Panc1 (cell line): ENCODE measurements around the gene HNRNPA1. TPM values are rescaled to one million over a fixed set of nuclear protein-coding genes. Genes with fewer than 3 reads are reported as not detected.
"Not testable (repeated sequence)": the region's sequence is repeated elsewhere in the genome, so short reads cannot be mapped to it uniquely, and the experiment has no call there.

Experiments used
- ATAC-seq: fragments of 200-7000 bp; cut with Tn5 transposase; 2 replicates; pipeline ENCODE4 v1.9.1; 2020; ENCODE audit warnings: mild to moderate bottlenecking, moderate library complexity
- Bru-seq: library from RNA; stranded (reverse); fragments of 400-500 nt; gene quantifications from one replicate; lab custom pipeline; 2021; lab: Mats Ljungman, UMichigan
- BruChase-seq, 2 experiments: library from RNA; stranded (reverse); fragments of 400-500 nt; gene quantifications; one replicate each; lab custom pipeline; 2021; lab: Mats Ljungman, UMichigan
- BruUV-seq: library from RNA; stranded (reverse); fragments of 400-500 nt; replicated peaks from 2 replicates; lab custom pipeline; 2021; lab: Mats Ljungman, UMichigan
- CTCF ChIA-PET: fragments of 300-600 bp; sonication (Branson Sonifier 250); formaldehyde crosslinking; loops from one replicate; lab custom pipeline; 2022; ENCODE audit warnings: antibody characterized with exemption; lab: Charles Lee
- POLR2A ChIA-PET: fragments of 300-600 bp; sonication (Branson Sonifier 250); formaldehyde crosslinking; loops from one replicate; lab custom pipeline; 2022; ENCODE audit warnings: antibody characterized with exemption; lab: Charles Lee
- DNase-seq: peaks from one replicate; pipeline ENCODE4 v3.0.0-alpha.2; 2010; ENCODE audit warnings: low read depth, low spot score
- H3K27ac ChIP-seq: 2 replicates; pipeline ENCODE4 v1.5.1; 2011; ENCODE audit warnings: mild to moderate bottlenecking, low read length, inconsistent platforms
- H3K27me3 ChIP-seq: fragments of 200-500 bp; sonication (Bioruptor generic); 2 replicates; pipeline ENCODE4 v1.6.0; 2014; ENCODE audit warnings: low read length, inconsistent platforms; ENCODE audit not compliant: control insufficient read depth, insufficient read depth
- H3K36me3 ChIP-seq: fragments of 200-500 bp; sonication (Bioruptor generic); 2 replicates; pipeline ENCODE4 v1.5.1; 2014; ENCODE audit warnings: inconsistent platforms, mild to moderate bottlenecking, low read length, moderate library complexity; ENCODE audit not compliant: control insufficient read depth, insufficient read depth
- H3K4me1 ChIP-seq: 2 replicates; pipeline ENCODE4 v1.5.1; 2011; ENCODE audit warnings: inconsistent platforms, mild to moderate bottlenecking, low read length, moderate library complexity; ENCODE audit not compliant: control insufficient read depth, insufficient read depth
- H3K4me3 ChIP-seq, 2 experiments: 2 replicates each; pipeline ENCODE4 v1.5.1; 2011 to 2012; ENCODE audit warnings: low read depth in 2 of 2, low read length in 2 of 2, mild to moderate bottlenecking in 2 of 2, inconsistent platforms in 1 of 2, moderate library complexity in 1 of 2
- H3K9me3 ChIP-seq: fragments of 200-500 bp; sonication (Bioruptor generic); 2 replicates; pipeline ENCODE4 v1.5.1; 2014; ENCODE audit warnings: low read depth, mild to moderate bottlenecking, inconsistent platforms, low read length, moderate library complexity; ENCODE audit not compliant: control insufficient read depth, insufficient read depth
- POLR2AphosphoS5 ChIP-seq: IDR thresholded peaks from 2 replicates; pipeline ENCODE4 v1.6.1; 2012; ENCODE audit warnings: mild to moderate bottlenecking, low read depth, low read length, moderate library complexity
- SIN3A ChIP-seq: IDR thresholded peaks from 2 replicates; pipeline ENCODE4 v1.6.1; 2012; ENCODE audit warnings: low read depth, mild to moderate bottlenecking, low read length, moderate library complexity, borderline replicate concordance; ENCODE audit not compliant: insufficient read depth
- TCF7L2 ChIP-seq: IDR thresholded peaks from 2 replicates; pipeline ENCODE4 v1.6.1; 2011; ENCODE audit warnings: mild to moderate bottlenecking, low read depth, low read length, inconsistent platforms
- in situ Hi-C: cut with HindIII; loops from 2 replicates; pipeline ENCODE4 v1.10.0; 2016; ENCODE audit warnings: low sequenced_read_pairs, low pct_unique_long_range_greater_than_20kb
- intact Hi-C: fragments of 100-400 bp; cut with micrococcal nuclease; formaldehyde crosslinking; loops from one replicate; pipeline ENCODE4 v1.10.0; 2022; ENCODE audit not compliant: unreplicated experiment
- long read RNA-seq: library from polyadenylated mRNA; unstranded; transcript quantifications from one replicate; pipeline ENCODE4 v2.0.0, GENCODE V29; 2021; ENCODE audit not compliant: unreplicated experiment
- polyA plus RNA-seq: library from polyadenylated mRNA; unstranded; fragments of >200 nt; gene quantifications from one replicate; pipeline ENCODE4 v1.2.1, GENCODE V29; 2012; ENCODE audit warnings: missing spikeins; ENCODE audit not compliant: insufficient read length
- total RNA-seq: library from RNA; stranded (reverse); gene quantifications from one replicate; pipeline ENCODE4 v1.2.1, GENCODE V29; 2021; ENCODE audit not compliant: unreplicated experiment
- TF ChIP-seq, protein P1 (sequence below): fragments of 450-650 bp; IDR thresholded peaks from 2 replicates; pipeline ENCODE4 v1.5.1; 2017; ENCODE audit warnings: mild to moderate bottlenecking
- TF ChIP-seq, protein P2 (sequence below), 2 experiments: IDR thresholded peaks; 2 replicates each; pipeline ENCODE4 v1.6.1; 2011 to 2012; ENCODE audit warnings: low read depth in 2 of 2, control low read depth in 1 of 2, low read length in 1 of 2, mild to moderate bottlenecking in 1 of 2, moderate library complexity in 1 of 2; ENCODE audit not compliant: insufficient read depth in 1 of 2

The HNRNPA1 gene
- total RNA-seq (689 TPM), Bru-seq, nascent RNA (percentile 100 among the genes with signal in this experiment), BruChase-seq, experiment 1, labeled RNA remaining after a 2-hour chase (percentile 100 among the genes with signal in this experiment), BruChase-seq, experiment 2, labeled RNA remaining after a 6-hour chase (percentile 100 among the genes with signal in this experiment)
- 452 TPM for polyA plus RNA-seq
- long read RNA-seq, full-length matches to known transcripts, result 616 of 676 reads
- long read RNA-seq, partial matches to known transcripts, result 27 of 676 reads
- long read RNA-seq, other reads (novel, unspliced or antisense), result 33 of 676 reads

DNA sequence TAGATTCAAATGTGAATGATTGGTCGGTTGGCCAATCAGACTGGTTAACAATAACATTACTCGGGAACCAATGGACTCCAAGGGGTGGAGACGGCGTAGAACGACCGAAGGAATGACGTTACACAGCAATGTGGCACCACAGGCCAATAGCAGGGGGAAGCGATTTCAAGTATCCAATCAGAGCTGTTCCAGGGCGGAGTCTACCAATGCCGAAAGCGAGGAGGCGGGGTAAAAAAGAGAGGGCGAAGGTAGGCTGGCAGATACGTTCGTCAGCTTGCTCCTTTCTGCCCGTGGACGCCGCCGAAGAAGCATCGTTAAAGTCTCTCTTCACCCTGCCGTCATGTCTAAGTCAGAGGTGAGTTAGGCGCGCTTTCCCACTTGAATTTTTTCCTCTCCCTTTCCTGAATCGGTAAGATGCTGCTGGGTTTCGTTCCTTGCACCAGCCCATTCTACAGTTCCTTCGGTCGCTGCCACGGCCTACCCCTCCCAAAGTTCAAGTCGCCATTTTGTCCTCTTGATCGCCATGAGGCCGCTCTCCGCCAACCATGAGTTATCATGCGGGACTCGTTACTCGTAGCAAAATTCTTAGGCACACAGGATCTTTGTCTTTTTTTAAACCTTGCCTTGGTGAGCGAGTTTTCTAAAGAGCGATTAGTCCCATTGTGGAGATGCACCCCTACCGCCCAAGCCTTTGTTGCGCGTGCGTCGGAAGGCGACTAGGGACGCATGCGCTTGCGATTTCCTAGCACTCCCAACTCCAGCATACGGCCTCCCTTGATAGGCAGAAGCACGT, at the start of gene HNRNPA1:
HNRNPA1 (plus strand) TSS at position 259 of the 793 bp plus-strand sequence; CDS start at position 341, 82 bp downstream.
- Histone ChIP-seq H3K36me3 (peaks cover 50% of the 10 kb centered on the region), H3K27ac (peak within 1 kb of the TSS; percentile 100), H3K9me3 (no peaks in the 10 kb centered on the region), H3K27me3 (no peaks in the 10 kb centered on the region), H3K4me1 (peaks cover 34% of the 10 kb centered on the region), H3K4me3 (peak within 1 kb of the TSS; percentile 93 to 99)
- ATAC-seq (peak; percentile 92), DNase-seq (peak; percentile 100)
- ChIA-PET CTCF (interaction anchor here (2.8 kb wide), 1 partner anchor 44 kb away, joined by 19 read pairs; the partner anchor contains the start of gene COPZ1), POLR2A (interaction anchor here (0.6 to 1.9 kb wide), 10 partner anchors 11 to 490 kb away, joined by 3 to 10 read pairs (median 4); partner anchors contain the start of gene COPZ1)
- intact Hi-C loops, result no loop called here
- in situ Hi-C loops, result no loop called here
- no TSS peak for BruUV-seq
- peak; percentile 100 for TF ChIP-seq POLR2AphosphoS5
- TF ChIP-seq SIN3A, result peak; percentile 84; the same call in 1 of the 2 replicates
- TF ChIP-seq, protein P1, sequence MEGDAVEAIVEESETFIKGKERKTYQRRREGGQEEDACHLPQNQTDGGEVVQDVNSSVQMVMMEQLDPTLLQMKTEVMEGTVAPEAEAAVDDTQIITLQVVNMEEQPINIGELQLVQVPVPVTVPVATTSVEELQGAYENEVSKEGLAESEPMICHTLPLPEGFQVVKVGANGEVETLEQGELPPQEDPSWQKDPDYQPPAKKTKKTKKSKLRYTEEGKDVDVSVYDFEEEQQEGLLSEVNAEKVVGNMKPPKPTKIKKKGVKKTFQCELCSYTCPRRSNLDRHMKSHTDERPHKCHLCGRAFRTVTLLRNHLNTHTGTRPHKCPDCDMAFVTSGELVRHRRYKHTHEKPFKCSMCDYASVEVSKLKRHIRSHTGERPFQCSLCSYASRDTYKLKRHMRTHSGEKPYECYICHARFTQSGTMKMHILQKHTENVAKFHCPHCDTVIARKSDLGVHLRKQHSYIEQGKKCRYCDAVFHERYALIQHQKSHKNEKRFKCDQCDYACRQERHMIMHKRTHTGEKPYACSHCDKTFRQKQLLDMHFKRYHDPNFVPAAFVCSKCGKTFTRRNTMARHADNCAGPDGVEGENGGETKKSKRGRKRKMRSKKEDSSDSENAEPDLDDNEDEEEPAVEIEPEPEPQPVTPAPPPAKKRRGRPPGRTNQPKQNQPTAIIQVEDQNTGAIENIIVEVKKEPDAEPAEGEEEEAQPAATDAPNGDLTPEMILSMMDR, result no peak
- TF ChIP-seq, protein P2, sequence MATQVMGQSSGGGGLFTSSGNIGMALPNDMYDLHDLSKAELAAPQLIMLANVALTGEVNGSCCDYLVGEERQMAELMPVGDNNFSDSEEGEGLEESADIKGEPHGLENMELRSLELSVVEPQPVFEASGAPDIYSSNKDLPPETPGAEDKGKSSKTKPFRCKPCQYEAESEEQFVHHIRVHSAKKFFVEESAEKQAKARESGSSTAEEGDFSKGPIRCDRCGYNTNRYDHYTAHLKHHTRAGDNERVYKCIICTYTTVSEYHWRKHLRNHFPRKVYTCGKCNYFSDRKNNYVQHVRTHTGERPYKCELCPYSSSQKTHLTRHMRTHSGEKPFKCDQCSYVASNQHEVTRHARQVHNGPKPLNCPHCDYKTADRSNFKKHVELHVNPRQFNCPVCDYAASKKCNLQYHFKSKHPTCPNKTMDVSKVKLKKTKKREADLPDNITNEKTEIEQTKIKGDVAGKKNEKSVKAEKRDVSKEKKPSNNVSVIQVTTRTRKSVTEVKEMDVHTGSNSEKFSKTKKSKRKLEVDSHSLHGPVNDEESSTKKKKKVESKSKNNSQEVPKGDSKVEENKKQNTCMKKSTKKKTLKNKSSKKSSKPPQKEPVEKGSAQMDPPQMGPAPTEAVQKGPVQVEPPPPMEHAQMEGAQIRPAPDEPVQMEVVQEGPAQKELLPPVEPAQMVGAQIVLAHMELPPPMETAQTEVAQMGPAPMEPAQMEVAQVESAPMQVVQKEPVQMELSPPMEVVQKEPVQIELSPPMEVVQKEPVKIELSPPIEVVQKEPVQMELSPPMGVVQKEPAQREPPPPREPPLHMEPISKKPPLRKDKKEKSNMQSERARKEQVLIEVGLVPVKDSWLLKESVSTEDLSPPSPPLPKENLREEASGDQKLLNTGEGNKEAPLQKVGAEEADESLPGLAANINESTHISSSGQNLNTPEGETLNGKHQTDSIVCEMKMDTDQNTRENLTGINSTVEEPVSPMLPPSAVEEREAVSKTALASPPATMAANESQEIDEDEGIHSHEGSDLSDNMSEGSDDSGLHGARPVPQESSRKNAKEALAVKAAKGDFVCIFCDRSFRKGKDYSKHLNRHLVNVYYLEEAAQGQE (IDR thresholded peaks at IDR 0.05; ENCODE audit: insufficient read depth in 1 of 2, low read depth in 2 of 2, low read length in 1 of 2), result peak; percentile 48 to 55; a peak in 2 of 4 replicates
- TF ChIP-seq TCF7L2, result peak; percentile 86

DNA sequence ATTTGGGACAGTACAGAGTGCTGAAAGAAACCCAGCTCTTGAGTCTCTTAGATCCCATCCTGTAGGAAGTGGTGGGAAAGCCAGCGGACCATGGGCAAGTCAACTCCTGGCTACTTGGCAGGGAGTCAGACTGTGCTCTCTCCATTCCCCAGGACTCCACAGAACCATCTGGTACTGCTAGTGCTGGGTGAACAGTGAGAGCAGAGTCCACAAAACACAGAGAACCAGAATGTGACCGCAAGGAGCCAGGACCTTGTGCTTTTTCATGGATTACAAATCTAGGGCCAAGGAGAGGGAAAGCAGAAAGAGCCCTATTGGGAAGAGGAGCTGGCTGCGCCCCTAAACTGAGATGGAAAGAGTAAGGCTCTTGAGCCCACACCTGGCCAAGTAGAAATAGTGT, 49.3 kb upstream of the HNRNPA1 start:
- CTCF ChIA-PET, H3K4me3 ChIP-seq, H3K9me3 ChIP-seq, in situ Hi-C loops, POLR2A ChIA-PET, intact Hi-C loops, ATAC-seq, H3K36me3 ChIP-seq, DNase-seq, H3K27ac ChIP-seq, BruUV-seq, H3K27me3 ChIP-seq: not testable (repeated sequence)
- peaks cover 14% of the 10 kb centered on the region for H3K4me1 ChIP-seq
